ES-I3 (cell line): ENCODE data around the gene CNIH4.
"Not testable (repeated sequence)": the region's sequence is repeated elsewhere in the genome, so short reads cannot be mapped to it uniquely, and the experiment has no call there.

Experiments used
- H3K36me3 ChIP-seq: 2 replicates; pipeline ENCODE4 v1.6.1; 2013; ENCODE audit warnings: mild to moderate bottlenecking, low read length, control low read depth, moderate library complexity; ENCODE audit not compliant: insufficient read depth
- H3K4me1 ChIP-seq: 2 replicates; pipeline ENCODE4 v1.6.1; 2013; ENCODE audit warnings: mild to moderate bottlenecking, control low read depth, low read length; ENCODE audit not compliant: insufficient read depth
- H3K9ac ChIP-seq: 2 replicates; pipeline ENCODE4 v1.6.1; 2013; ENCODE audit warnings: low read depth, mild to moderate bottlenecking, low read length, moderate library complexity
- H3K9me3 ChIP-seq: 2 replicates; pipeline ENCODE4 v1.6.1; 2013; ENCODE audit warnings: mild to moderate bottlenecking, low read length, moderate library complexity; ENCODE audit not compliant: control insufficient read depth, insufficient read depth

Gene CNIH4

GRCh38 chr1:224399887-224400286 lies 43.2 kb downstream of the CNIH4 start:
- H3K36me3 ChIP-seq, result peaks cover 24% of the 10 kb centered on the region
- H3K4me1 ChIP-seq, result no peaks in the 10 kb centered on the region
- H3K9ac ChIP-seq, result no peak overlapping the region
- no peaks in the 10 kb centered on the region for H3K9me3 ChIP-seq

GRCh38 chr1:224402472-224403036 lies 45.9 kb downstream of the CNIH4 start:
- Histone ChIP-seq H3K36me3 (peaks cover 30% of the 10 kb centered on the region), H3K9ac (no peak overlapping the region), H3K4me1 (no peaks in the 10 kb centered on the region), H3K9me3 (no peaks in the 10 kb centered on the region)

- H3K9me3 ChIP-seq, result no peaks in the 10 kb centered on the region
- peaks cover 24% of the 10 kb centered on the region for H3K36me3 ChIP-seq
- peaks cover 7% of the 10 kb centered on the region; the same call in 1 of the 2 replicates for H3K4me1 ChIP-seq
- no peak overlapping the region for H3K9ac ChIP-seq
Measured at GRCh38 chr1:224404916-224405603, 48.4 kb downstream of the CNIH4 start.

GRCh38 chr1:224405604-224405970 lies 48.9 kb downstream of the CNIH4 start:
- Histone ChIP-seq H3K36me3 (peaks cover 24% of the 10 kb centered on the region), H3K4me1 (peaks cover 7% of the 10 kb centered on the region; the same call in 1 of the 2 replicates), H3K9ac (no peak overlapping the region), H3K9me3 (no peaks in the 10 kb centered on the region)

- Histone ChIP-seq H3K9me3 (no peaks in the 10 kb centered on the region), H3K4me1 (peaks cover 7% of the 10 kb centered on the region; the same call in 1 of the 2 replicates), H3K36me3 (peaks cover 19% of the 10 kb centered on the region), H3K9ac (no peak overlapping the region)
Measured at GRCh38 chr1:224406216-224406615, 49.5 kb downstream of the CNIH4 start.

GRCh38 chr1:224407571-224408293 lies 51.1 kb downstream of the CNIH4 start:
- Histone ChIP-seq H3K4me1 (peaks cover 7% of the 10 kb centered on the region; the same call in 1 of the 2 replicates), H3K36me3 (peaks cover 25% of the 10 kb centered on the region), H3K9me3 (no peaks in the 10 kb centered on the region), H3K9ac (no peak overlapping the region)

GRCh38 chr1:224408294-224408590 lies 51.6 kb downstream of the CNIH4 start:
- H3K9me3 ChIP-seq, result no peaks in the 10 kb centered on the region
- H3K9ac ChIP-seq, result no peak overlapping the region
- peaks cover 7% of the 10 kb centered on the region; the same call in 1 of the 2 replicates for H3K4me1 ChIP-seq
- peaks cover 25% of the 10 kb centered on the region for H3K36me3 ChIP-seq

- H3K9me3 ChIP-seq, result no peaks in the 10 kb centered on the region
- peaks cover 7% of the 10 kb centered on the region; the same call in 1 of the 2 replicates for H3K4me1 ChIP-seq
- H3K9ac ChIP-seq, result no peak overlapping the region
- peaks cover 21% of the 10 kb centered on the region for H3K36me3 ChIP-seq
Measured at GRCh38 chr1:224411766-224412165, 55.1 kb downstream of the CNIH4 start.

GRCh38 chr1:224420106-224420505 lies 63.4 kb downstream of the CNIH4 start:
- Histone ChIP-seq H3K36me3 (peaks cover 67% of the 10 kb centered on the region), H3K9me3 (no peaks in the 10 kb centered on the region), H3K9ac (no peak overlapping the region), H3K4me1 (no peaks in the 10 kb centered on the region)

GRCh38 chr1:224425279-224425884 lies 68.7 kb downstream of the CNIH4 start:
- Histone ChIP-seq H3K9me3 (no peaks in the 10 kb centered on the region), H3K4me1 (no peaks in the 10 kb centered on the region), H3K36me3 (peaks cover 34% of the 10 kb centered on the region), H3K9ac (no peak overlapping the region)

GRCh38 chr1:224426869-224427268 lies 70.2 kb downstream of the CNIH4 start:
- H3K9ac ChIP-seq, H3K9me3 ChIP-seq, H3K4me1 ChIP-seq: not testable (repeated sequence)
- H3K36me3 ChIP-seq, result peaks cover 25% of the 10 kb centered on the region

- Histone ChIP-seq H3K9me3 (no peaks in the 10 kb centered on the region), H3K9ac (no peak overlapping the region), H3K4me1 (peaks cover 6% of the 10 kb centered on the region), H3K36me3 (peaks cover 22% of the 10 kb centered on the region)
Measured at GRCh38 chr1:224427346-224427745, 70.7 kb downstream of the CNIH4 start.

GRCh38 chr1:224428713-224429112 lies 72.0 kb downstream of the CNIH4 start:
- H3K4me1 ChIP-seq, H3K9me3 ChIP-seq, H3K9ac ChIP-seq: not testable (repeated sequence)
- H3K36me3 ChIP-seq, result peaks cover 17% of the 10 kb centered on the region
